Testis (tissue), 3 donors: ENCODE results near the gene KIF1C. TPM values are rescaled to one million over a fixed set of nuclear protein-coding genes. Genes with fewer than 3 reads are reported as not detected.

Experiments
- DNase-seq: peaks from one replicate; pipeline ENCODE4 v3.0.0-alpha.2; 2019
- H3K27ac ChIP-seq, 2 donors: fragments of 200-600 bp; sonication (generic); one replicate each; pipeline ENCODE4 v1.5.1; 2019
- H3K27me3 ChIP-seq: fragments of 200-600 bp; sonication (generic); one replicate; pipeline ENCODE4 v1.5.1; 2019
- H3K36me3 ChIP-seq: fragments of 200-600 bp; sonication (generic); one replicate; pipeline ENCODE4 v1.5.1; 2017; ENCODE audit warnings: low read depth; ENCODE audit errors: missing control alignments
- H3K4me1 ChIP-seq: fragments of 200-600 bp; sonication (generic); one replicate; pipeline ENCODE4 v1.5.1; 2019
- H3K4me3 ChIP-seq, 2 donors: fragments of 200-600 bp; sonication (generic); one replicate each; pipeline ENCODE4 v1.5.1; 2017 to 2019
- H3K9me3 ChIP-seq: fragments of 200-600 bp; sonication (generic); one replicate; pipeline ENCODE4 v1.5.1; 2017
- POLR2A ChIP-seq: fragments of 450-650 bp; IDR thresholded peaks from one replicate; pipeline ENCODE4 v1.6.1; 2017; ENCODE audit warnings: antibody characterized with exemption, mild to moderate bottlenecking, moderate library complexity
- WGBS, 2 donors: methylation state at CpG; one replicate each; pipeline ENCODE4 v1.1.5; 2018; 5-methylcytosine and 5-hydroxymethylcytosine counted together
- intact Hi-C: fragments of 100-400 bp; cut with DNase I; formaldehyde crosslinking; loops from one replicate; pipeline ENCODE4 v1.15.1; 2023; ENCODE audit warnings: low total_unique reads
- polyA plus RNA-seq: library from polyadenylated mRNA; stranded (reverse); fragments of 350-450 nt; fragmentation: Illumina TruSeq; extraction: RNeasy Lipid Tissue Mini Kit (QIAGEN cat#74804); gene quantifications from one replicate; pipeline ENCODE4 v1.2.3, GENCODE V29; 2014; ENCODE audit warnings: low read depth, low replicate concordance; ENCODE audit not compliant: insufficient read depth
- total RNA-seq, 2 donors: library from RNA; depleted of rRNA; stranded (reverse); fragments of >200 nt; gene quantifications; one replicate each; pipeline ENCODE4 v1.2.3, GENCODE V29; 2016
- TF ChIP-seq, protein P1 (sequence below), 3 experiments: fragments of 450-650 bp in 2 of 3; fragments of 200-600 bp in 1 of 3; sonication (generic) in 1 of 3; IDR thresholded peaks; one replicate each; pipeline ENCODE4 v1.5.1; 2016 to 2019; ENCODE audit warnings: antibody characterized with exemption in 3 of 3, mild to moderate bottlenecking in 2 of 3, moderate library complexity in 1 of 3

Gene KIF1C
- total and polyA plus RNA-seq, 3 donors from 2014 or later: 51.1 to 79.9 (median 54.1) TPM

DNA sequence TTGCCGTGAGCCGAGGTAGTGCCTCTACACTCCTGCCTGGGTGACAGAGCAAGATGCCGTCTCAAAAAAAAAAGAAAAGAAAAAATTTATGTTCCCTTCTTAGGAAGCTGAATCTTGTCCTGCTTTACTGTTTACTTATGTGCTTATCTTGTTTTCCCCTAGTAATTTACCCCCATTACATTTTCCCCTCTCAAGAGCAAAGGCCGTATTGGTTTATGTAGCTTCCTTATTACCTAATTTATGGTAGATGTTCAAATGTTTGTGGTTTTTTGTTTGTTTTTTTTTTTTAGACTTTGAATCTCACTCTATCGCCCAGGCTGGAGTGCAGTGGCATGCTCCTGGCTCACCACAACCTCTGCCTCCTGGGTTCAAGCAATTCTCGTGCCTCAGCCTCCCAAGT, 47.7 kb downstream of the KIF1C start:
- TF ChIP-seq, protein P1, sequence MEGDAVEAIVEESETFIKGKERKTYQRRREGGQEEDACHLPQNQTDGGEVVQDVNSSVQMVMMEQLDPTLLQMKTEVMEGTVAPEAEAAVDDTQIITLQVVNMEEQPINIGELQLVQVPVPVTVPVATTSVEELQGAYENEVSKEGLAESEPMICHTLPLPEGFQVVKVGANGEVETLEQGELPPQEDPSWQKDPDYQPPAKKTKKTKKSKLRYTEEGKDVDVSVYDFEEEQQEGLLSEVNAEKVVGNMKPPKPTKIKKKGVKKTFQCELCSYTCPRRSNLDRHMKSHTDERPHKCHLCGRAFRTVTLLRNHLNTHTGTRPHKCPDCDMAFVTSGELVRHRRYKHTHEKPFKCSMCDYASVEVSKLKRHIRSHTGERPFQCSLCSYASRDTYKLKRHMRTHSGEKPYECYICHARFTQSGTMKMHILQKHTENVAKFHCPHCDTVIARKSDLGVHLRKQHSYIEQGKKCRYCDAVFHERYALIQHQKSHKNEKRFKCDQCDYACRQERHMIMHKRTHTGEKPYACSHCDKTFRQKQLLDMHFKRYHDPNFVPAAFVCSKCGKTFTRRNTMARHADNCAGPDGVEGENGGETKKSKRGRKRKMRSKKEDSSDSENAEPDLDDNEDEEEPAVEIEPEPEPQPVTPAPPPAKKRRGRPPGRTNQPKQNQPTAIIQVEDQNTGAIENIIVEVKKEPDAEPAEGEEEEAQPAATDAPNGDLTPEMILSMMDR (IDR thresholded peaks at IDR 0.05): no peak
- TF ChIP-seq POLR2A: no peak
- no peaks in the 10 kb centered on the region for H3K4me1 ChIP-seq
- no peak for DNase-seq
- no peak overlapping the region for H3K27ac ChIP-seq
- H3K36me3 ChIP-seq: no peaks in the 10 kb centered on the region
- no peaks in the 10 kb centered on the region for H3K27me3 ChIP-seq
- intact Hi-C loops: no loop called here
- 89 to 92% methylated on average over 6 of the region's 6 CpGs for WGBS, 2 donors
- no peaks in the 10 kb centered on the region for H3K9me3 ChIP-seq
- no peak overlapping the region for H3K4me3 ChIP-seq

GRCh38 chr17:5047446-5047845, 49.7 kb downstream of the KIF1C start:
- DNase-seq: no peak
- H3K4me1 ChIP-seq: no peaks in the 10 kb centered on the region
- no peak for TF ChIP-seq POLR2A
- TF ChIP-seq, protein P1 (IDR thresholded peaks at IDR 0.05): no peak
- WGBS, 2 donors: 43 to 47% methylated on average over 2 of the region's 2 CpGs
- no peak overlapping the region for H3K27ac ChIP-seq
- no peaks in the 10 kb centered on the region for H3K36me3 ChIP-seq
- no peak overlapping the region for H3K4me3 ChIP-seq
- H3K27me3 ChIP-seq: no peaks in the 10 kb centered on the region
- no peaks in the 10 kb centered on the region for H3K9me3 ChIP-seq
- intact Hi-C loops: no loop called here

DNA sequence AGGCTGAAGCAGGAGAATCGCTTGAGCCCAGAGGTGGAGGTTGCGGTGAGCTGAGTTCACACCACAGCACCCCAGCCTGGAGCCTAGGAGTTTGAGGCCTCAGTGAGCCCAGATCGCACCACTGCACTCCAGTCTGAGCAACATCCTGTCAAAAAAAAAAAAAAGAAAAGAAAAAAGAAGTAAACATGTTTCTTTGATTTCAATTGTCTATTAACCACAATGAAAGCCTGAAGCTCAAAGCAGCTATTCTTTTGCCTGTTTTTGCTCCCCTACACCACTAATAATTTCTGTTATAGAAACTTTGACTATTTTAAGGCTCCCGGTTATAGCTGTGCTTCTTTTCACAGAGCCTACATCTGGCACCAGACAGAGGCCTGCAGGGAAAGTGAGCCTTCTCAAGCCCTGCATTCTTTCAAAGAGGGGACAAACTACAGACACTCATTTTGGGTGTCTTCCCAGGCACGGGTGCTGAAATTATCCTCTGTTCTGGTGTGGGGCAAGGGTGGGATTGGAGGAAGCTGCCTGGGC, 51.6 kb downstream of the KIF1C start:
- no peaks in the 10 kb centered on the region for H3K9me3 ChIP-seq
- peak overlapping the region; percentile 22 to 73 for H3K27ac ChIP-seq
- no peak for TF ChIP-seq POLR2A
- TF ChIP-seq, protein P1 (IDR thresholded peaks at IDR 0.05): no peak
- no peak for DNase-seq
- no peaks in the 10 kb centered on the region for H3K27me3 ChIP-seq
- intact Hi-C loops: no loop called here
- H3K36me3 ChIP-seq: no peaks in the 10 kb centered on the region
- no peaks in the 10 kb centered on the region for H3K4me1 ChIP-seq
- WGBS, 2 donors: 66 to 67% methylated on average over 5 of the region's 5 CpGs
- no peak overlapping the region for H3K4me3 ChIP-seq

- intact Hi-C loops: no loop called here
- Histone ChIP-seq H3K27me3 (no peaks in the 10 kb centered on the region), H3K4me1 (no peaks in the 10 kb centered on the region), H3K36me3 (no peaks in the 10 kb centered on the region), H3K4me3 (no peak overlapping the region), H3K27ac (no peak overlapping the region), H3K9me3 (no peaks in the 10 kb centered on the region)
- no peak for DNase-seq
- WGBS, 2 donors: 61 to 62% methylated on average over 9 of the region's 9 CpGs
- no peak for TF ChIP-seq POLR2A
Measured at GRCh38 chr17:5050278-5050677, 52.5 kb downstream of the KIF1C start.

- intact Hi-C loops: no loop called here
Measured at GRCh38 chr17:5055543-5055942, 57.8 kb downstream of the KIF1C start.

More at GRCh38 chr17:5055543-5055942, 57.8 kb downstream of the KIF1C start:
- H3K4me3 ChIP-seq: no peak overlapping the region
- 78 to 85% methylated on average over 9 to 10 of the region's 10 CpGs for WGBS, 2 donors
- TF ChIP-seq POLR2A: no peak
- TF ChIP-seq, protein P1 (IDR thresholded peaks at IDR 0.05): no peak
- no peaks in the 10 kb centered on the region for H3K27me3 ChIP-seq
- no peaks in the 10 kb centered on the region for H3K4me1 ChIP-seq
- H3K9me3 ChIP-seq: no peaks in the 10 kb centered on the region
- peak; percentile 46 for DNase-seq
- H3K27ac ChIP-seq: no peak overlapping the region
- H3K36me3 ChIP-seq: no peaks in the 10 kb centered on the region
